ENCODE results near the gene TLR8. TPM values are rescaled to one million over a fixed set of nuclear protein-coding genes. Genes with fewer than 3 reads are reported as not detected.
A peak's percentile ranks its signal among the peaks of the same experiment; 100 is the strongest.

TLR8 gene
- total and polyA plus RNA-seq, 2 of the 13 experiments (the other 11 are each of a cell fraction or from before 2014, with no cell fraction given): not detected

DNA sequence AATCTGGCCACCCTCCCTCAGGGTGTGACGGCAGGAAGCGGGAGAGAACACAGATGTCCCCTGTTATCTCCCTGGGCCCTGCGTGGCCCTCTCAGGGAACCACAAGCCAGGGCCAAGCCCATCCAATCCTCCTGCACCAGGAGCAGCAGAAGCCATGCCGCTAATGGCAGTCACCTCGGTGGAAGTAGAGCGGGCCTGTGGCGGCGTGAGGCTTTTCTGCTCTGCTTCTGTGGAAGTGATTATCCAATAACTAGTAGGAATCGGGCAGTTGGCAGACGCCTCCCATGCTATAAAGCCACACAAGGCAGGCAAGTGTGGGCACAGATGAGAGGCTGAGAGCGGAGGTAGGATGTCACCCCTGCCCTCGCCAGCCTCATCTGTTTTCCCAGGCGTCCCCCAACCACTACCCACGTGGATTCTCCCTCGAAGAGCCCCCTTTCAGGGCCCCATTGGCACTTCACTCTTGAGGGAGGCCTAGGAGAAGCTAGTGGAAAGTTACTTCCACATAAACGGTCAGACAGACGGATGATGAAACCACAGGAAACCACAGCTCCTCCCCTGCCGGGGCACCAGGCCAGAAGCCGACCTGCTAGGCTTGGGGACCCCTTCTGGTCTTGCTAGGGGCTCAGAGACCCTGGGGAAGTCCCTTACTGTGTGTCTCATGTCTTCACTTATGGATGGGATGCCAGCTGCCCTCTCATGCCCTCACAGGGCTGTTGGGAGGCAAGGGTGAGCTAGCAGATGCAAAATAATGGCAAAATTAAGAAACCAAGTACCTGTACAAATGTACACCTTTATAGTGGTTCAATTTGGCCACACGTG, 49.7 kb downstream of the TLR8 start (continued):
- TF ChIP-seq NCOA2 (CRISPR knock-in tag; IDR thresholded peaks at IDR 0.05) (0 out of 2 replicates have a peak, but pooled peaks have one; percentile 20), FOXA3 (CRISPR knock-in tag; IDR thresholded peaks at IDR 0.05) (peak; percentile 29; the same call in 1 of the 2 replicates), SMAD3 (CRISPR knock-in tag; IDR thresholded peaks at IDR 0.05) (no peak), ZNF232 (CRISPR knock-in tag; IDR thresholded peaks at IDR 0.05; ENCODE audit: borderline replicate concordance) (no peak), CBFB (CRISPR knock-in tag; IDR thresholded peaks at IDR 0.05) (peak; percentile 54; the same call in 1 of the 2 replicates), ZNF350 (CRISPR knock-in tag; IDR thresholded peaks at IDR 0.05; ENCODE audit: borderline replicate concordance, low read depth) (no peak), CC2D1A (CRISPR knock-in tag; IDR thresholded peaks at IDR 0.05) (no peak), RFX3 (CRISPR knock-in tag; IDR thresholded peaks at IDR 0.05) (no peak), ZFY (CRISPR knock-in tag; IDR thresholded peaks at IDR 0.05) (peak; percentile 48), ASH2L (IDR thresholded peaks at IDR 0.05; ENCODE audit: insufficient read length, low read depth, low read length) (no peak), SP5 (CRISPR knock-in tag; IDR thresholded peaks at IDR 0.05; ENCODE audit: borderline replicate concordance, low read depth) (0 out of 2 replicates have a peak, but pooled peaks have one; percentile 42), ZNF775 (CRISPR knock-in tag; IDR thresholded peaks at IDR 0.05; ENCODE audit: borderline replicate concordance) (no peak), ZFP90 (CRISPR knock-in tag; IDR thresholded peaks at IDR 0.05; ENCODE audit: borderline replicate concordance) (no peak)
- TF ChIP-seq, protein P1, sequence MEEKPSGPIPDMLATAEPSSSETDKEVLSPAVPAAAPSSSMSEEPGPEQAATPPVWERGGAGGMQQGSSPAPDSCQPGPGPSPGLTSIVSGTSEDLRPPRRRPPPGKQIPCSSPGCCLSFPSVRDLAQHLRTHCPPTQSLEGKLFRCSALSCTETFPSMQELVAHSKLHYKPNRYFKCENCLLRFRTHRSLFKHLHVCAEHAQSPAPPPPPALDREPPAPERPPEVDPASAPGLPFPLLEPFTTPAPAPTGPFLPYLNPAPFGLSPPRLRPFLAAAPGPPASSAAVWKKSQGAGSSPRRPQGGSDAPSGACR (CRISPR knock-in tag; IDR thresholded peaks at IDR 0.05): 0 out of 2 replicates have a peak, but pooled peaks have one; percentile 31
- TF ChIP-seq, protein P2, sequence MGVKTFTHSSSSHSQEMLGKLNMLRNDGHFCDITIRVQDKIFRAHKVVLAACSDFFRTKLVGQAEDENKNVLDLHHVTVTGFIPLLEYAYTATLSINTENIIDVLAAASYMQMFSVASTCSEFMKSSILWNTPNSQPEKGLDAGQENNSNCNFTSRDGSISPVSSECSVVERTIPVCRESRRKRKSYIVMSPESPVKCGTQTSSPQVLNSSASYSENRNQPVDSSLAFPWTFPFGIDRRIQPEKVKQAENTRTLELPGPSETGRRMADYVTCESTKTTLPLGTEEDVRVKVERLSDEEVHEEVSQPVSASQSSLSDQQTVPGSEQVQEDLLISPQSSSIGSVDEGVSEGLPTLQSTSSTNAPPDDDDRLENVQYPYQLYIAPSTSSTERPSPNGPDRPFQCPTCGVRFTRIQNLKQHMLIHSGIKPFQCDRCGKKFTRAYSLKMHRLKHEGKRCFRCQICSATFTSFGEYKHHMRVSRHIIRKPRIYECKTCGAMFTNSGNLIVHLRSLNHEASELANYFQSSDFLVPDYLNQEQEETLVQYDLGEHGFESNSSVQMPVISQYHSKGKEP (CRISPR knock-in tag; IDR thresholded peaks at IDR 0.05): no peak
- TF ChIP-seq, protein P3, sequence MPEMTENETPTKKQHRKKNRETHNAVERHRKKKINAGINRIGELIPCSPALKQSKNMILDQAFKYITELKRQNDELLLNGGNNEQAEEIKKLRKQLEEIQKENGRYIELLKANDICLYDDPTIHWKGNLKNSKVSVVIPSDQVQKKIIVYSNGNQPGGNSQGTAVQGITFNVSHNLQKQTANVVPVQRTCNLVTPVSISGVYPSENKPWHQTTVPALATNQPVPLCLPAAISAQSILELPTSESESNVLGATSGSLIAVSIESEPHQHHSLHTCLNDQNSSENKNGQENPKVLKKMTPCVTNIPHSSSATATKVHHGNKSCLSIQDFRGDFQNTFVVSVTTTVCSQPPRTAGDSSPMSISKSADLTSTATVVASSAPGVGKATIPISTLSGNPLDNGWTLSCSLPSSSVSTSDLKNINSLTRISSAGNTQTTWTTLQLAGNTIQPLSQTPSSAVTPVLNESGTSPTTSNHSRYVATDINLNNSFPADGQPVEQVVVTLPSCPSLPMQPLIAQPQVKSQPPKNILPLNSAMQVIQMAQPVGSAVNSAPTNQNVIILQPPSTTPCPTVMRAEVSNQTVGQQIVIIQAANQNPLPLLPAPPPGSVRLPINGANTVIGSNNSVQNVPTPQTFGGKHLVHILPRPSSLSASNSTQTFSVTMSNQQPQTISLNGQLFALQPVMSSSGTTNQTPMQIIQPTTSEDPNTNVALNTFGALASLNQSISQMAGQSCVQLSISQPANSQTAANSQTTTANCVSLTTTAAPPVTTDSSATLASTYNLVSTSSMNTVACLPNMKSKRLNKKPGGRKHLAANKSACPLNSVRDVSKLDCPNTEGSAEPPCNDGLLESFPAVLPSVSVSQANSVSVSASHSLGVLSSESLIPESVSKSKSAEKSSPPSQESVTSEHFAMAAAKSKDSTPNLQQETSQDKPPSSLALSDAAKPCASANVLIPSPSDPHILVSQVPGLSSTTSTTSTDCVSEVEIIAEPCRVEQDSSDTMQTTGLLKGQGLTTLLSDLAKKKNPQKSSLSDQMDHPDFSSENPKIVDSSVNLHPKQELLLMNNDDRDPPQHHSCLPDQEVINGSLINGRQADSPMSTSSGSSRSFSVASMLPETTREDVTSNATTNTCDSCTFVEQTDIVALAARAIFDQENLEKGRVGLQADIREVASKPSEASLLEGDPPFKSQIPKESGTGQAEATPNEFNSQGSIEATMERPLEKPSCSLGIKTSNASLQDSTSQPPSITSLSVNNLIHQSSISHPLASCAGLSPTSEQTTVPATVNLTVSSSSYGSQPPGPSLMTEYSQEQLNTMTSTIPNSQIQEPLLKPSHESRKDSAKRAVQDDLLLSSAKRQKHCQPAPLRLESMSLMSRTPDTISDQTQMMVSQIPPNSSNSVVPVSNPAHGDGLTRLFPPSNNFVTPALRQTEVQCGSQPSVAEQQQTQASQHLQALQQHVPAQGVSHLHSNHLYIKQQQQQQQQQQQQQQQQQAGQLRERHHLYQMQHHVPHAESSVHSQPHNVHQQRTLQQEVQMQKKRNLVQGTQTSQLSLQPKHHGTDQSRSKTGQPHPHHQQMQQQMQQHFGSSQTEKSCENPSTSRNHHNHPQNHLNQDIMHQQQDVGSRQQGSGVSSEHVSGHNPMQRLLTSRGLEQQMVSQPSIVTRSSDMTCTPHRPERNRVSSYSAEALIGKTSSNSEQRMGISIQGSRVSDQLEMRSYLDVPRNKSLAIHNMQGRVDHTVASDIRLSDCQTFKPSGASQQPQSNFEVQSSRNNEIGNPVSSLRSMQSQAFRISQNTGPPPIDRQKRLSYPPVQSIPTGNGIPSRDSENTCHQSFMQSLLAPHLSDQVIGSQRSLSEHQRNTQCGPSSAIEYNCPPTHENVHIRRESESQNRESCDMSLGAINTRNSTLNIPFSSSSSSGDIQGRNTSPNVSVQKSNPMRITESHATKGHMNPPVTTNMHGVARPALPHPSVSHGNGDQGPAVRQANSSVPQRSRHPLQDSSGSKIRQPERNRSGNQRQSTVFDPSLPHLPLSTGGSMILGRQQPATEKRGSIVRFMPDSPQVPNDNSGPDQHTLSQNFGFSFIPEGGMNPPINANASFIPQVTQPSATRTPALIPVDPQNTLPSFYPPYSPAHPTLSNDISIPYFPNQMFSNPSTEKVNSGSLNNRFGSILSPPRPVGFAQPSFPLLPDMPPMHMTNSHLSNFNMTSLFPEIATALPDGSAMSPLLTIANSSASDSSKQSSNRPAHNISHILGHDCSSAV (CRISPR knock-in tag; IDR thresholded peaks at IDR 0.05; ENCODE audit: borderline replicate concordance): no peak

Data from HepG2 (cell line).